ENCODE results near the gene ST7L. TPM values are rescaled to one million over a fixed set of nuclear protein-coding genes. Genes with fewer than 3 reads are reported as not detected.

The ST7L gene
- total RNA-seq, 1 experiment from 2014 or later = 17.5 TPM

DNA sequence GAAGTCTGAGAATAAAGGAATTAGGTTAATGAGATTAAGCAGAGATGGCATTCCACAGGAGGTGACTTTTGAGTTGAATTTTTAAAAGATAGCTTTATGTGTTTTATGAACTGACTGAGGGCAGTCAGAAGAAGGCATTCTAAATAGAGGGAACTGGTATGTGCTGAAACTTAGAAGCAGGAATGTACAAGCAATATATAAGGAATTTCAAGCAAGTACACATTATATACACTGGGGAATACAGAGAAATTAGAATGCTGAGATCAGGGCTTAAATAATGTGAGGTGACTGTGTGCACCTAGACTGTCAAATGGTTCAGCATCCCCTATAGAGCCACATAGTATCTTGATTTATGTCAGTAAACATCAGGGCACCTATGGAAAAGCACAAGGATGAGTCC, 90.9 kb downstream of the ST7L start:
- H3K9me2 ChIP-seq (replicated peaks; ENCODE audit: low read length) = no peaks in the 10 kb centered on the region
- ChIA-PET CTCF (no interaction called here), POLR2A (ENCODE audit: unreplicated experiment) (interaction anchor here (0.7 kb wide), 1 partner anchor 133 kb away, joined by 3 read pairs; no protein-coding TSS in a partner anchor)
- H3F3A ChIP-seq (ENCODE audit: low read length, unreplicated experiment) = peaks cover 5% of the 10 kb centered on the region
- peaks cover 22% of the 10 kb centered on the region for H3K4me1 ChIP-seq (ENCODE audit: insufficient read depth, low read length)
- H3K27me3 ChIP-seq (ENCODE audit: low read length) = no peaks in the 10 kb centered on the region
- no peak overlapping the region for H3K9ac ChIP-seq (ENCODE audit: low read length)
- H2AFZ ChIP-seq (ENCODE audit: low read length) = no peak overlapping the region
- H3K9me3 ChIP-seq (ENCODE audit: low read length) = no peaks in the 10 kb centered on the region
- H3K79me2 ChIP-seq (ENCODE audit: low read length) = no peaks in the 10 kb centered on the region
- no peaks in the 10 kb centered on the region for H4K20me1 ChIP-seq (ENCODE audit: low read length)
- H3K4me3 ChIP-seq (ENCODE audit: low read length) = no peak overlapping the region
- TF ChIP-seq, protein P1, sequence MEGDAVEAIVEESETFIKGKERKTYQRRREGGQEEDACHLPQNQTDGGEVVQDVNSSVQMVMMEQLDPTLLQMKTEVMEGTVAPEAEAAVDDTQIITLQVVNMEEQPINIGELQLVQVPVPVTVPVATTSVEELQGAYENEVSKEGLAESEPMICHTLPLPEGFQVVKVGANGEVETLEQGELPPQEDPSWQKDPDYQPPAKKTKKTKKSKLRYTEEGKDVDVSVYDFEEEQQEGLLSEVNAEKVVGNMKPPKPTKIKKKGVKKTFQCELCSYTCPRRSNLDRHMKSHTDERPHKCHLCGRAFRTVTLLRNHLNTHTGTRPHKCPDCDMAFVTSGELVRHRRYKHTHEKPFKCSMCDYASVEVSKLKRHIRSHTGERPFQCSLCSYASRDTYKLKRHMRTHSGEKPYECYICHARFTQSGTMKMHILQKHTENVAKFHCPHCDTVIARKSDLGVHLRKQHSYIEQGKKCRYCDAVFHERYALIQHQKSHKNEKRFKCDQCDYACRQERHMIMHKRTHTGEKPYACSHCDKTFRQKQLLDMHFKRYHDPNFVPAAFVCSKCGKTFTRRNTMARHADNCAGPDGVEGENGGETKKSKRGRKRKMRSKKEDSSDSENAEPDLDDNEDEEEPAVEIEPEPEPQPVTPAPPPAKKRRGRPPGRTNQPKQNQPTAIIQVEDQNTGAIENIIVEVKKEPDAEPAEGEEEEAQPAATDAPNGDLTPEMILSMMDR (conservative IDR thresholded peaks at IDR 0.05; ENCODE audit: low read depth, low read length) = no peak
- TF ChIP-seq EZH2phosphoT487 (IDR thresholded peaks at IDR 0.05; ENCODE audit: borderline replicate concordance, low read length) (no peak), EZH2 (IDR thresholded peaks at IDR 0.05; ENCODE audit: low read length, unreplicated experiment) (no peak)
- intact Hi-C loops (cut with micrococcal nuclease) = loop anchor here (2.0 kb wide), 1 partner anchor 17 kb away; no protein-coding TSS in a partner anchor
- no peak overlapping the region for H3K4me2 ChIP-seq (ENCODE audit: low read length)
- no peak for DNase-seq
- no TSS peak for BruUV-seq (replicated peaks)
- H3K36me3 ChIP-seq (ENCODE audit: low read depth, low read length) = peaks cover 5% of the 10 kb centered on the region; the same call in 1 of the 2 replicates
- no peak for ATAC-seq
- H3K27ac ChIP-seq (ENCODE audit: low read length) = no peak overlapping the region

DNA sequence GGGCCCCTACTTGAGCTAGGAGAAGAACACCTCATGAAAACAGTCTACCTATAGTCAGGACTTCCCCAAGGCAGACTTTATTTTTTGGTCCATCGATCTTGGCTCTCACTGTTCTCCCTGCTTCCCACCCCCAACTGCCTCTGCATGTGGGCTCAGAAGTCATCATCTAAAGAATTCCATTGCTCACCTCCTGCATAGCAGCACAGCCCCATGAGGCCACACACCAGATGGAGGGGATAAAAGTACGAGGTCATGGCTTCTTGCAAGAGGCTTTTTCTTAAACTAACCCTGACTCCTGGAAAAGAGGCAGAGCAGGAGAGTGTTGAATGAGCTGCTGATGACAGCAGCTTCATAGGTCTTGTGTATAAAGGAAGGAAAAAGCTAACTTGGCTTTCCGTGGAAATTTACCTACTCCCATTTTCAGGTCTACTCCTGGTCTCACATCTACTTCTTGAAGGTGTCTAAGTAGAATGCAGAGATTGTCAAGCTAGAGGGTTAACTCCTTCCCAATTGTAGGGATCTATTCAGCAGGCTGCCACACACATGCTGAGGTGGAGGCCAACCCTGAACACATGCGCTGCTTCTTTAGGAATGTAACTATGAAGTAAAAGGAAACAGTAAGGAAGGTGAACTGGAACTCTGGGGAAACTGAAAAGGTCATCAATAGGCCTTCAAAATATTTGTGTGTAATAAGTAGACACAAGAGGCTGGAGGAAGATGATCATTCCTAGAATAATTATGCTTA, 91.5 kb downstream of the ST7L start:
- Histone ChIP-seq H3K4me2 (ENCODE audit: low read length) (no peak overlapping the region), H3F3A (ENCODE audit: low read length, unreplicated experiment) (peaks cover 5% of the 10 kb centered on the region), H3K4me3 (ENCODE audit: low read length) (no peak overlapping the region), H3K9me2 (replicated peaks; ENCODE audit: low read length) (no peaks in the 10 kb centered on the region), H3K4me1 (ENCODE audit: insufficient read depth, low read length) (peaks cover 22% of the 10 kb centered on the region), H3K79me2 (ENCODE audit: low read length) (no peaks in the 10 kb centered on the region), H3K9ac (ENCODE audit: low read length) (no peak overlapping the region), H3K27ac (ENCODE audit: low read length) (no peak overlapping the region), H3K9me3 (ENCODE audit: low read length) (no peaks in the 10 kb centered on the region), H4K20me1 (ENCODE audit: low read length) (no peaks in the 10 kb centered on the region), H3K27me3 (ENCODE audit: low read length) (no peaks in the 10 kb centered on the region), H2AFZ (ENCODE audit: low read length) (no peak overlapping the region), H3K36me3 (ENCODE audit: low read depth, low read length) (peaks cover 5% of the 10 kb centered on the region; the same call in 1 of the 2 replicates)
- CTCF ChIA-PET = no interaction called here
- no peak for DNase-seq
- no peak for ATAC-seq
- TF ChIP-seq, protein P1 (conservative IDR thresholded peaks at IDR 0.05; ENCODE audit: low read depth, low read length) = no peak
- TF ChIP-seq EZH2phosphoT487 (IDR thresholded peaks at IDR 0.05; ENCODE audit: borderline replicate concordance, low read length) (no peak), EZH2 (IDR thresholded peaks at IDR 0.05; ENCODE audit: low read length, unreplicated experiment) (no peak)
- POLR2A ChIA-PET (ENCODE audit: unreplicated experiment) = interaction anchor here (0.7 kb wide), 1 partner anchor 133 kb away, joined by 3 read pairs; no protein-coding TSS in a partner anchor
- no TSS peak for BruUV-seq (replicated peaks)
- intact Hi-C loops (cut with micrococcal nuclease) = loop anchor here (2.0 kb wide), 1 partner anchor 17 kb away; no protein-coding TSS in a partner anchor

DNA sequence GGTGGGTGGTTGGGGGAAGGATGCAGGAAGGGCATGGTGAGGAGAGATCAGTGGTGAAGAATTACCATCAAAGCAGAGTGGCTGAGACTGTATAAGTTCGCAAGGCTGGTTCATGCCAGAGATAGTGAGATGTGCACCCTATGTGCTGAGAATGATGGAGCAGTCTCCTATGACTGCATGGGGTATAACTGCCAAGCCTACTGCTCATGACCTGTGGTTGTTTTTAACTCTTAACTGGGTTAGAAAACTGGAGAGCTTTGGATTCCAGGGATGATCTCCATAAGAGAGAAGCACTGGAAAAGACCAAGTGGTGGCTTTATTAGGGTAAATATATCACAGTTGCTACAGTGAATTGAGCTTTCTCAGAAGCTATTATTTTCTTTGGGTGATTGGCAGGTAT, 94.0 kb downstream of the ST7L start:
- no peak for ATAC-seq
- H3K9me2 ChIP-seq (replicated peaks; ENCODE audit: low read length) = no peaks in the 10 kb centered on the region

More for the DNA sequence above, 94.0 kb downstream of the ST7L start:
- H3K27me3 ChIP-seq (ENCODE audit: low read length) = no peaks in the 10 kb centered on the region
- ChIA-PET CTCF (no interaction called here), POLR2A (ENCODE audit: unreplicated experiment) (no interaction called here)
- no peaks in the 10 kb centered on the region for H3K9me3 ChIP-seq (ENCODE audit: low read length)
- H3F3A ChIP-seq (ENCODE audit: low read length, unreplicated experiment) = peaks cover 5% of the 10 kb centered on the region
- H3K36me3 ChIP-seq (ENCODE audit: low read depth, low read length) = peaks cover 5% of the 10 kb centered on the region; the same call in 1 of the 2 replicates
- no peak overlapping the region for H3K4me3 ChIP-seq (ENCODE audit: low read length)
- TF ChIP-seq EZH2phosphoT487 (IDR thresholded peaks at IDR 0.05; ENCODE audit: borderline replicate concordance, low read length) (no peak), EZH2 (IDR thresholded peaks at IDR 0.05; ENCODE audit: low read length, unreplicated experiment) (no peak)
- TF ChIP-seq, protein P1 (conservative IDR thresholded peaks at IDR 0.05; ENCODE audit: low read depth, low read length) = no peak
- H3K79me2 ChIP-seq (ENCODE audit: low read length) = no peaks in the 10 kb centered on the region
- H2AFZ ChIP-seq (ENCODE audit: low read length) = no peak overlapping the region
- no peak overlapping the region for H3K9ac ChIP-seq (ENCODE audit: low read length)
- no peak for DNase-seq
- H3K4me1 ChIP-seq (ENCODE audit: insufficient read depth, low read length) = peaks cover 16% of the 10 kb centered on the region
- no peak overlapping the region for H3K27ac ChIP-seq (ENCODE audit: low read length)
- no peaks in the 10 kb centered on the region for H4K20me1 ChIP-seq (ENCODE audit: low read length)
- no peak overlapping the region for H3K4me2 ChIP-seq (ENCODE audit: low read length)
- no TSS peak for BruUV-seq (replicated peaks)
- intact Hi-C loops (cut with micrococcal nuclease) = no loop called here

All from PC-3 (cell line).